GM12892 (cell line): Measurements from ENCODE around the gene PRKCQ.

Experiments used
- POLR2A ChIP-seq: IDR thresholded peaks from 2 replicates; pipeline ENCODE4 v1.6.1; 2011; ENCODE audit warnings: low read depth, low read length, control low read depth
- POLR2AphosphoS5 ChIP-seq: IDR thresholded peaks from 2 replicates; pipeline ENCODE4 v1.6.1; 2011; ENCODE audit warnings: low read depth, low read length, control low read depth
- TAF1 ChIP-seq: IDR thresholded peaks from 2 replicates; pipeline ENCODE4 v1.6.1; 2011; ENCODE audit warnings: low read depth, mild to moderate bottlenecking, control low read depth, low read length, borderline replicate concordance

GRCh38 chr10:6532321-6532720 is 47.8 kb downstream of the PRKCQ start:
- TF ChIP-seq POLR2A (no peak), TAF1 (no peak), POLR2AphosphoS5 (no peak)
